Stimulated activated CD8-positive, alpha-beta memory T cell treated with anti-CD3 and anti-CD28 coated beads, Interleukin-7, amount 100 ng/mL, for 4 hours (primary cell): ENCODE results near the gene PLD3.
A peak's percentile ranks its signal among the peaks of the same experiment; 100 is the strongest.
"Not testable (repeated sequence)": the region's sequence is repeated elsewhere in the genome, so short reads cannot be mapped to it uniquely, and the experiment has no call there.

ENCODE experiments used
- DNase-seq, 2 donors: peaks; one replicate each; pipeline ENCODE4 v3.0.0-alpha.2; 2020; ENCODE audit warnings: low read depth in 2 of 2

The PLD3 gene

DNA sequence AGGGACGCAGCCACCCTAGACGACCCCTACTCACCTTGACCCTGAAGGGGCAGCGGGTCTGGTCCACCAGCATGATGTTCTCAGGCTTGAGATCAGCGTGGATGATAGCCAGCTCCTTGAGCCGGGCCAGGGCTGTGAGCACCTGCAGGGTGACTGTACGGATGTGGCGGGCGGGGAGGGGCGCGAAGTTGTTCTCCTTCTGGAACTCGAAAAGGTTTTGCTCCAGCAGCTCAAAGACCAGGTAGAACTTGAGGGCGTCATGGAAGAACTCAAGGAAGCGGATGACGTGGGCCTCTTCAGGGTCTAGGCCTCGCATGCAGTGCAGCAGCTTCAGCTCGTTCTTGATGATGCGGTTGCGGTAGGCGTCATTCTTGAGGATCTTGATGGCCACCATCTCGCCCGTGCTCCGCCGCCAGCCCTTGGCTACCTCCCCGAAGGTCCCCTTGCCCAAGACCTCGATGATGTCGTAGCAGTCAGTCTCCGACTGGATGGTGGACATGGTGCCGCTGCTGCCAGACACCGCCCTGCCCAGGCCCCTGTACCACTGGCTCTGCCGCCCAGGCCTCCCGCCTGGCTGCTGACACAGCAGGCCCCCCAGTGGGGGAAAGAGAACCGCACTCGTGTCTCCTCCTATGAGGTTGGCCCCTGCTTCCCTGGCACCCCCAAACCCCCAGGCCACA, 41.0 kb downstream of the PLD3 start:
- no peak for DNase-seq

GRCh38 chr19:40390084-40390742, 41.7 kb downstream of the PLD3 start, which contains the start of gene HIPK4:
Gene HIPK4 (minus strand): TSS chr19:40390181. CDS start chr19:40389902, 279 bp downstream.
- DNase-seq: no peak

- DNase-seq: no peak
Observed at GRCh38 chr19:40392123-40392522, 43.6 kb downstream of the PLD3 start.

DNA sequence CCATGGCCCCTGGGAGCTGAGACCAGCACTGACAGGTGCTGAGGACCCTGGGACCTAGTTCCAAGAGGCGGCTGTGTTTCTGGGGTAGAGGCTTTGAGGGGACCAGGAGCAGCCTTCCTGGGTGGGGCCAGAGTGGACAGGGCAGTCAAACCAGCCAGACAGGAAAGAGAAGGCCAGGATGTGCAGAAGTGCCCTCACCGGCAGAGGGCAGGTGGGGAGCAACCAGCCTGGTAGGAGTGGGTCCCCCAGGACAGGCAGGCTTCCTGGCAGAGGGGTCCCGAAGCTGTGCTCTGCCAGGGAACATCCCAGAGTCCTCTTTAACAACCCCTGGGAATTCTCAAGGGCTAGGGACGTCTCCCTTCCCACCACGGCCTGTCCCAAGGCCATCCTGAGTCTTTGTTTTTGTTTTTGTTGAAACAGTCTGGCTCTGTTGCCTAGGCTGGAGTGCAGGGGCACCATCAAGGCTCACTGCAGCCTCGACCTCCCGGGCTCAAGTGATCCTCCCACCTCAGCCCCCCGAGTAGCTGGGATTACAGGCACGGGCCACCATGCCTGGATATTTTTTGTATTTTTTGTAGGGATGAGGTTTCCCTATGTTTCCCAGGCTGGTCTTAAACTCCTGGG, 44.5 kb downstream of the PLD3 start:
- no peak for DNase-seq

DNA sequence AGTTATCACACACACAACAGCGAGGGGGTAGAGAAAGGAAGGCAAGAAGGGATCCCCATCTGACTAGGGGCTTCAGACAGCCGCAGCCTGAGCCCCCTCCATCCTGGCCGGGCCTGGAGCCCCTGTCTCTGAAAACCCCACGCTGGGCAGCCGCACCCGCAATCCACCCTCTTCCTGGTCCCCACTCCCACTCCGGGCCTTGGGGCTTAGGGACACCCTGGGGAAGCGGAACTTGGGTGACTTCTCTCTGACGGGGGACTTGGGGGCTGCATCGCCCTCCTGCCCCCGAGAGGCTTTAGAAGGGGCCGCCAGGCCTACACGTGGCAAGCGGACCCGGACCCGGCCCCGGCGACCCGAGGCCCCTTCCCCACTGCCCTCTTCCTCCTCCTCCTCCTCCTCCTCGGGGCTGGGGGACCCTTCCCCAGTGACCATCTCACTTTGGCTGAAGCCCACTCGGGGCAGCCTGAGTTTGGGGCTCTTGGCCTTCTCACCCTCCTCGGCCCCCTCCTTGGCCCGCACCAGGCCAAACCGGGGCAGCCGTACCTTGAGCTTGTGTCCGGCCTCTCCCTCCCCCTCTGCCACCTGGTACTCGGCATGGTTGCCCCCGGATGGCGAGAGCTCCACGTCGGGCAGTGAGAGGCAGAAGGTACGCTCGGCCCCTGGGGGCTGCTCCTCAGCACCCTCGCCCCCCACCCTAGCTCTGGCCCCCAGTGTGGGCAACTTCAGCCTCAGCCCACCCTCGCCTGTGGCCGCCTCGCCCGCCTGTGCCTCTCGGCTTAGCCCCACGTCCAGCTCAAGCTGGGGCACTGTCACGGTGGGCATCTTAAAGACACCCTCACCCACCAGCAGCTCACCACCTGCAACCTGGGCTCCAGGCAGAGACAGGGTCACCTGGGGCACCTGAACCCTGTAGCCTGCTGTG, 45.7 kb downstream of the PLD3 start:
- DNase-seq: no peak

- no peak for DNase-seq
Observed at GRCh38 chr19:40394816-40395210, 46.3 kb downstream of the PLD3 start.

DNA sequence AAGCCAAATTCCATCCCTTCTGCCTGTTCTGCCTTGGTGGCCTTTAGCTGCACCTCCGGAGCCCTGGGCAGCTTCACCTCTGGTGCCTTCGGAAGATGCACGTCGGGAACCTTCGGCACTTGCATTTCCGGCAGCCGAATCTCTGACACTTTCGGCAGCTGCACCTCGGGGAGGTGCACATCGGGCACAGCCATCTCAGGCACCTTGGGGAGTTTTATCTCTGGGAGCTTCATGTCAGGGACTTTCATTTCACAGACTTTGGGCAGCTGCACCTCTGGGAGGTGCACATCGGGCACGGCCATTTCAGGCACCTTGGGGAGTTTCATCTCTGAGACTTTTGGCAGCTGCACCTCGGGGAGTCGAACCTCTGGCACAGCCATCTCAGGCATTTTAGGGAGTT, 47.5 kb downstream of the PLD3 start:
- no peak for DNase-seq

GRCh38 chr19:40396886-40397567, 48.5 kb downstream of the PLD3 start:
- DNase-seq: no peak

- no peak for DNase-seq
Observed at GRCh38 chr19:40397568-40397906, 49.0 kb downstream of the PLD3 start.

- peak; percentile 36 to 45 for DNase-seq
Observed at GRCh38 chr19:40398417-40399131, 50.1 kb downstream of the PLD3 start.

GRCh38 chr19:40400559-40400958, 52.1 kb downstream of the PLD3 start:
- DNase-seq: no peak

DNA sequence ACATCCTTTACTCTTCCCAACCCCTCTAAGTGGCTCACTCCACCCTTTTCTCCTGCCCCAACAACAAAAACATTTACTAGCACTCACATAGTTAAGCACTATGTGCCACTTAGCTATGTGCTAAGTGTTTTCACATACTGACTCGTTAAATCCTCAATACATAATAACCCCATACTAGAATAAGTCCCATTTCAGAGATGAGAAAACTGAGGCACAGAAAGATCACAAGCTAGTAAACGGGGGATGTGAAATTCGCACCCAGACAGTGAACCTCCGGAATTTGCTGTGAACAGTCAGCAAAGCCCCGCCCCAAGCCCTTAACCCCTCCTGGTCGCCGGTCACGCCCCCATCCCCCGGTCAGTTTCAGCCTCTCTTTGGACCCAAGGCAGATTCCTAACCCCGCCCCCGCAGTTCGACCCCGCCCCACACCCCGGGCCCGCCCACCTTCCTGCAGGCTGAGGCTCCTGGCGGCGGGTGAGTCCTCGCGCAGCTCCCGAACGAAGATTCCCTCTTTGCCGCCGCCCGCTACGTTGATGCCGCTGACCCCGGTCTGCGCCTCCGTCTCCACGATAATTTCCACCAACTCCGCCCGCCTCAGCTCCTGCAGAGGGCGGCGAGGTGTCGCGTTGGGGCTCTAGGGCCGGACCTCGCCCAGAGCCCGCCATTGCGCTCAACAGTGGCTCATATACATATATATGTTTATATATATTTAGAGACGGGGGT, 54.9 kb downstream of the PLD3 start:
- peak; percentile 60 to 74 for DNase-seq

- DNase-seq: no peak
Observed at GRCh38 chr19:40407714-40408597, 59.5 kb downstream of the PLD3 start.

- DNase-seq: not testable (repeated sequence)
Observed at GRCh38 chr19:40408598-40408925, 60.1 kb downstream of the PLD3 start.

GRCh38 chr19:40410030-40410389, 61.5 kb downstream of the PLD3 start:
- no peak for DNase-seq

DNA sequence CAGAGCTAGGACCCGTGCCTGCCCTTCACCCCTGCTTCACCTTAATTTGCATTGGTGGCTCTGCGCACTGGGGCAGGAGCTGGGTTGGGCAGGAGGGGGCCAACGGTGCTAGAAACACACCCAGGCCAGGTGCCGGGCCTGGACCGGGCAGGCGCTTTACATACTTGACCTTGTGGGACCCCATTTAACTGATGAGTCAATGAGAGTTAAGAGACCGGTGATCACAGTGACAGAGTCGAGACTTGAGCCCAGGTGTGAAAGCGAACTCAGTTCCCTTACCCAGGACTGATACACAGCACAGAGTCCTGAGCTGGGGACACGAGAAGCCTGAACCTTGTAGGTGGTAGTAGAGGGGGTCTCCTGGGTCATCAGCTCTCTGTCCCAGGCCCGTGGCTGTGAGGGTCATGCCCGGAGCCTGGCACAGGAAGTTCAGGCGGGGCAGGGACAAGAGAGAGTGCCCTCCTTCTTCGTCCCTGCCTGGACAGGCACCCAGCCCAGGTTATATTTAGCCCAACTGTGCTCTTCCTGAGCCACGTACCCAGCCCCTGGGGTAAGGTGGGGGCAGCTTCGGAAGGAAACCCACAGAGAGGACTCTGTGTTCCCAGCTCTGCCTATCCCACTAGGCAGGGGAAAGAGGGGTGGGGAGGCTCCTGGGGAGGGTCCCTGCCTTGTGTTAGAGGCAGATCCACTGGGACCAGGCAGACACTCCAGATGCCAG, 62.8 kb downstream of the PLD3 start:
- no peak for DNase-seq

DNA sequence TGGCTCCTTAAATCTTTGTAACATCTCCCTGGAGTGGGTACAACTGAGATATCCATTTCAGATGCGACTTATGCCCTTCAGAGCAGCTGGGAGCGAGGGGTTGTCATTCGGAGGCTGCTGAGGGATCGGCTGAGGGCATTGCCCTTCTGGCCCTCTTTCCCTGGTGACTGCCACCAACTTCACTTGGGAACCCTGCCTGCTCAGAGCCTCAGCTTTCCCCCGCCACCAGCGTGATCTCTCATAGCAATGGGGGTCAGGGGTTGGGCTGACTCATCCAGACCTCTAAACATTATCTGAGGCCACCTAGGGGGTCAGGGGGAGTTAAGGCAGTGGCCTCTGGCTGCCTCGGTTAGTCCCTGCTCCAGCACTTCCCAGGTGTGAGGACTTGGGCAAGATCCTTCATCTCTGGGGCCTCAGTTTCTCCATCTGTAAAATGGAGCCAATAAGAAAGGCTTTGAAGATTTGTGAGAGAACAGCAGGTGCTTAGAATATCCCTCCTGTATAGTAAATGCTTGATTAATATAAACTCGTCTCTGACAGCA, 63.5 kb downstream of the PLD3 start:
- no peak for DNase-seq

GRCh38 chr19:40412866-40413265, 64.4 kb downstream of the PLD3 start:
- no peak for DNase-seq
